IMR-90 (cell line): ENCODE measurements around the gene HSPH1.

Experiments used
- CEBPB ChIP-seq: IDR thresholded peaks from 2 replicates; pipeline ENCODE4 v1.6.1; 2012; ENCODE audit warnings: low read depth, low read length, improper control_type of control experiment
- CHD1 ChIP-seq: IDR thresholded peaks from 2 replicates; pipeline ENCODE4 v1.6.1; 2012; ENCODE audit warnings: low read depth, low read length, improper control_type of control experiment
- CTCF ChIP-seq: conservative IDR thresholded peaks from 2 replicates; pipeline ENCODE4 v1.5.1; 2012; ENCODE audit warnings: mild to moderate bottlenecking, low read depth, low read length, improper control_type of control experiment
- MAFK ChIP-seq: IDR thresholded peaks from 2 replicates; pipeline ENCODE4 v1.6.1; 2012; ENCODE audit warnings: low read depth, low read length, improper control_type of control experiment
- MXI1 ChIP-seq: IDR thresholded peaks from 2 replicates; pipeline ENCODE4 v1.6.1; 2012; ENCODE audit warnings: low read depth, mild to moderate bottlenecking, low read length, moderate library complexity, borderline replicate concordance
- POLR2A ChIP-seq: IDR thresholded peaks from 2 replicates; pipeline ENCODE4 v1.6.1; 2012; ENCODE audit warnings: mild to moderate bottlenecking, low read depth, low read length
- RAD21 ChIP-seq: IDR thresholded peaks from 2 replicates; pipeline ENCODE4 v1.6.1; 2012; ENCODE audit warnings: low read length, improper control_type of control experiment
- RFX5 ChIP-seq: IDR thresholded peaks from 2 replicates; pipeline ENCODE4 v1.8.0; 2012; ENCODE audit warnings: low read depth, mild to moderate bottlenecking, low read length, moderate library complexity
- SMC3 ChIP-seq: fragments of 150-350 bp; IDR thresholded peaks from 2 replicates; pipeline ENCODE4 v1.6.1; 2016; ENCODE audit warnings: low read depth, mild to moderate bottlenecking, antibody characterized with exemption, low read length, moderate library complexity

- TF ChIP-seq CTCF = no peak
- TF ChIP-seq POLR2A = peak; percentile 64
- no peak for TF ChIP-seq CEBPB
- TF ChIP-seq MAFK = no peak
- TF ChIP-seq MXI1 = peak; percentile 13; the same call in 1 of the 2 replicates
- peak; percentile 25; the same call in 1 of the 2 replicates for TF ChIP-seq RAD21
- no peak for TF ChIP-seq CHD1
- TF ChIP-seq SMC3 = no peak
- no peak for TF ChIP-seq RFX5
Observed at GRCh38 chr13:31160857-31161556, 697 bp downstream of the HSPH1 start.
